HG02870 (cell line): ENCODE results near the gene EVA1C.
"Not testable (repeated sequence)": the region's sequence is repeated elsewhere in the genome, so short reads cannot be mapped to it uniquely, and the experiment has no call there.

ENCODE experiments used
- ATAC-seq: cut with Tn5 transposase; IDR thresholded peaks from one replicate; pipeline ENCODE4 v1.9.1; 2021; ENCODE audit warnings: mild to moderate bottlenecking, moderate library complexity; ENCODE audit not compliant: unreplicated experiment

Gene EVA1C

GRCh38 chr21:32389337-32390015, 23.0 kb upstream of the EVA1C start:
- no peak for ATAC-seq

- ATAC-seq, result not testable (repeated sequence)
Measured at GRCh38 chr21:32390537-32391224, 21.8 kb upstream of the EVA1C start.

GRCh38 chr21:32391755-32392154, 20.8 kb upstream of the EVA1C start:
- no peak for ATAC-seq

GRCh38 chr21:32392299-32392879, 20.1 kb upstream of the EVA1C start:
- ATAC-seq, result peak; percentile 33

GRCh38 chr21:32392880-32393676, 19.4 kb upstream of the EVA1C start, which contains the start of gene URB1:
Gene URB1 (minus strand): TSS chr21:32393012. CDS start chr21:32392910, 102 bp downstream.
- ATAC-seq, result peak; percentile 92

GRCh38 chr21:32393677-32394001, 18.9 kb upstream of the EVA1C start:
- no peak for ATAC-seq

GRCh38 chr21:32403201-32403777, 9.2 kb upstream of the EVA1C start:
- ATAC-seq, result no peak

- no peak for ATAC-seq
Measured at GRCh38 chr21:32406405-32406804, 6.1 kb upstream of the EVA1C start.

GRCh38 chr21:32410291-32410690, 2.2 kb upstream of the EVA1C start:
- ATAC-seq, result no peak

GRCh38 chr21:32410916-32411315, 1.6 kb upstream of the EVA1C start:
- no peak for ATAC-seq

- no peak for ATAC-seq
Measured at GRCh38 chr21:32411350-32412161, 950 bp upstream of the EVA1C start.

GRCh38 chr21:32413015-32413504, 554 bp downstream of the EVA1C start:
- no peak for ATAC-seq

GRCh38 chr21:32413697-32414578, 1.4 kb downstream of the EVA1C start:
- ATAC-seq, result no peak

GRCh38 chr21:32414579-32415358, 2.3 kb downstream of the EVA1C start:
- no peak for ATAC-seq

- no peak for ATAC-seq
Measured at GRCh38 chr21:32415451-32416398, 3.2 kb downstream of the EVA1C start.

- no peak for ATAC-seq
Measured at GRCh38 chr21:32418146-32418545, 5.6 kb downstream of the EVA1C start.

- no peak for ATAC-seq
Measured at GRCh38 chr21:32422064-32422463, 9.6 kb downstream of the EVA1C start.
